Osteocyte (in vitro differentiated cells): ENCODE data around the gene MAP4K4. TPM values are rescaled to one million over a fixed set of nuclear protein-coding genes. Genes with fewer than 3 reads are reported as not detected.

Source experiments
- DNase-seq: peaks from one replicate; pipeline ENCODE4 v3.0.0; 2021; ENCODE audit warnings: mixed read lengths; ENCODE audit not compliant: unreplicated experiment; ENCODE audit errors: extremely low spot score
- H3K27ac Mint-ChIP-seq: one replicate; pipeline ENCODE4 v1.8.0; 2021; ENCODE audit warnings: mild to moderate bottlenecking, mixed read lengths; ENCODE audit not compliant: unreplicated experiment
- H3K27me3 Mint-ChIP-seq: one replicate; pipeline ENCODE4 v1.8.0; 2021; ENCODE audit warnings: mixed read lengths; ENCODE audit not compliant: unreplicated experiment
- H3K36me3 Mint-ChIP-seq: one replicate; pipeline ENCODE4 v1.8.0; 2021; ENCODE audit warnings: mixed read lengths; ENCODE audit not compliant: unreplicated experiment
- H3K4me1 Mint-ChIP-seq: one replicate; pipeline ENCODE4 v1.8.0; 2021; ENCODE audit warnings: mixed read lengths; ENCODE audit not compliant: unreplicated experiment
- H3K4me3 Mint-ChIP-seq: one replicate; pipeline ENCODE4 v1.8.0; 2021; ENCODE audit warnings: mild to moderate bottlenecking, moderate library complexity, mixed read lengths; ENCODE audit not compliant: unreplicated experiment
- H3K9me3 Mint-ChIP-seq: one replicate; pipeline ENCODE4 v1.8.0; 2021; ENCODE audit warnings: mixed read lengths; ENCODE audit not compliant: unreplicated experiment
- total RNA-seq: library from RNA; stranded (reverse); gene quantifications from 2 replicates; pipeline ENCODE4 v1.2.1, GENCODE V29; 2021
- TF ChIP-seq, protein P1 (sequence below): fragments of 200-600 bp; sonication (generic); IDR thresholded peaks from 2 replicates; pipeline ENCODE4 v1.5.0; 2021; ENCODE audit warnings: antibody characterized with exemption, mild to moderate bottlenecking, moderate library complexity

MAP4K4 gene
- total RNA-seq, 1 donor from 2014 or later = 126 TPM

DNA sequence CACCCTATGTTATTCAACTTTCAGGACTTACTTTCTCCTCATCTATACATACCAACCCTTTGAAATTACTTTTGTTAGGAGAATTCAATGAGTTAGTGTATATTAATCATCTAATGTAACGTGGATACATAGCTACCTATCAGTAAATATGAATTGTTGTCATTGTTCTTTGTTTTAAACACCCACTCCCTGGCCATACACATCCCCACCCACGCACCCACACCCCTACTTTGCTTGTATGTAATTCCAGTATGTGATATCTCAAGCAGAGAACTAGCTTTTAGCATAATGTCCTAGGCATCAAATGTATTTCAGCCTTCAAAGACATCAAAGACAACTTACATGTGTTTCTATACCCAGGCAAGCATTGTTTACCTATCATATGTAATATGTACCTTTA, 129.2 kb downstream of the MAP4K4 start:
- Mint-ChIP-seq H3K4me1 (peaks cover 65% of the 10 kb centered on the region), H3K27ac (no peak overlapping the region), H3K9me3 (no peaks in the 10 kb centered on the region), H3K4me3 (no peak overlapping the region), H3K27me3 (no peaks in the 10 kb centered on the region), H3K36me3 (peaks cover 24% of the 10 kb centered on the region)
- TF ChIP-seq, protein P1, sequence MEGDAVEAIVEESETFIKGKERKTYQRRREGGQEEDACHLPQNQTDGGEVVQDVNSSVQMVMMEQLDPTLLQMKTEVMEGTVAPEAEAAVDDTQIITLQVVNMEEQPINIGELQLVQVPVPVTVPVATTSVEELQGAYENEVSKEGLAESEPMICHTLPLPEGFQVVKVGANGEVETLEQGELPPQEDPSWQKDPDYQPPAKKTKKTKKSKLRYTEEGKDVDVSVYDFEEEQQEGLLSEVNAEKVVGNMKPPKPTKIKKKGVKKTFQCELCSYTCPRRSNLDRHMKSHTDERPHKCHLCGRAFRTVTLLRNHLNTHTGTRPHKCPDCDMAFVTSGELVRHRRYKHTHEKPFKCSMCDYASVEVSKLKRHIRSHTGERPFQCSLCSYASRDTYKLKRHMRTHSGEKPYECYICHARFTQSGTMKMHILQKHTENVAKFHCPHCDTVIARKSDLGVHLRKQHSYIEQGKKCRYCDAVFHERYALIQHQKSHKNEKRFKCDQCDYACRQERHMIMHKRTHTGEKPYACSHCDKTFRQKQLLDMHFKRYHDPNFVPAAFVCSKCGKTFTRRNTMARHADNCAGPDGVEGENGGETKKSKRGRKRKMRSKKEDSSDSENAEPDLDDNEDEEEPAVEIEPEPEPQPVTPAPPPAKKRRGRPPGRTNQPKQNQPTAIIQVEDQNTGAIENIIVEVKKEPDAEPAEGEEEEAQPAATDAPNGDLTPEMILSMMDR = no peak
- DNase-seq = no peak

- Mint-ChIP-seq H3K9me3 (no peaks in the 10 kb centered on the region), H3K36me3 (peaks cover 24% of the 10 kb centered on the region), H3K4me3 (no peak overlapping the region), H3K27ac (peak overlapping the region; percentile 69), H3K27me3 (no peaks in the 10 kb centered on the region), H3K4me1 (peaks cover 60% of the 10 kb centered on the region)
- TF ChIP-seq, protein P1 = no peak
- no peak for DNase-seq
These were observed 129.7 kb downstream of the MAP4K4 start for GRCh38 chr2:101827246-101827645.

DNA sequence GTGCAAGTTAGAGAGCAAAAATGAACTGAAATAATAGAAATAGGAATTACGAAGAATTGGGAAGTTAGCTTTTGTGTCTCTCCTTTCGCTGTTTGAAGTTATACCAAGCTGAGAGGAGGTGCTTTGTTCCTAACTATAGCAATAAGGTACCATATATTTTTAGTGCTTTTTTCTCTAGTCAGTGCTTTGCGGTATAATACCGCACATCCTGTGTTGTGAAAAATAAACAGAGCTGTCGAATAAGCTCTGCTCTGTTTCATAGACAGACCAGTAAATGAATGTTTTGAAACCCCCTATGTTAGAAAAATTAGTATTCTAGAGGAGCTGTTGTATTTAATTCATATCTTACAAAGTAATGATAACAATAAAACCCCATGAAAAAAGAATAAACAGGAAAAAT, 130.8 kb downstream of the MAP4K4 start:
- Mint-ChIP-seq H3K27ac (peak overlapping the region; percentile 8), H3K4me3 (no peak overlapping the region)

GRCh38 chr2:101828673-101829334, 131.3 kb downstream of the MAP4K4 start:
- no peak overlapping the region for H3K27ac Mint-ChIP-seq
- H3K4me3 Mint-ChIP-seq = no peak overlapping the region
- TF ChIP-seq, protein P1 = no peak
- no peak for DNase-seq
- peaks cover 24% of the 10 kb centered on the region for H3K36me3 Mint-ChIP-seq
- no peaks in the 10 kb centered on the region for H3K9me3 Mint-ChIP-seq
- no peaks in the 10 kb centered on the region for H3K27me3 Mint-ChIP-seq
- H3K4me1 Mint-ChIP-seq = peaks cover 44% of the 10 kb centered on the region

More for the DNA sequence above, 130.8 kb downstream of the MAP4K4 start:
- no peaks in the 10 kb centered on the region for H3K27me3 Mint-ChIP-seq
- TF ChIP-seq, protein P1 = no peak
- DNase-seq = no peak
- no peaks in the 10 kb centered on the region for H3K9me3 Mint-ChIP-seq
- peaks cover 24% of the 10 kb centered on the region for H3K36me3 Mint-ChIP-seq
- peaks cover 50% of the 10 kb centered on the region for H3K4me1 Mint-ChIP-seq

GRCh38 chr2:101829429-101829828, 131.9 kb downstream of the MAP4K4 start:
- TF ChIP-seq, protein P1 = no peak
- no peak for DNase-seq
- Mint-ChIP-seq H3K4me1 (peaks cover 41% of the 10 kb centered on the region), H3K9me3 (no peaks in the 10 kb centered on the region), H3K27me3 (no peaks in the 10 kb centered on the region), H3K27ac (peak overlapping the region; percentile 45), H3K36me3 (peaks cover 27% of the 10 kb centered on the region), H3K4me3 (no peak overlapping the region)
